Smooth muscle cell (in vitro differentiated cells): ENCODE measurements around the gene RRP1B. TPM values are rescaled to one million over a fixed set of nuclear protein-coding genes. Genes with fewer than 3 reads are reported as not detected.

Source experiments
- DNase-seq: peaks from one replicate; lab custom pipeline; 2025; ENCODE audit not compliant: unreplicated experiment; lab: John Stamatoyannopoulos, UW
- H2AFZ ChIP-seq: fragments of 200-600 bp; sonication (generic); 2 replicates; pipeline ENCODE4 v1.6.0; 2016; ENCODE audit warnings: antibody characterized with exemption, low read depth, mild to moderate bottlenecking
- H3F3A ChIP-seq: fragments of 200-600 bp; sonication (generic); 2 replicates; pipeline ENCODE4 v1.6.0; 2017; ENCODE audit warnings: antibody characterized with exemption, low read depth
- H3K27ac ChIP-seq: fragments of 200-600 bp; sonication (generic); 2 replicates; pipeline ENCODE4 v1.5.1; 2016; ENCODE audit warnings: low read depth, mild to moderate bottlenecking
- H3K27me3 ChIP-seq: fragments of 200-600 bp; sonication (generic); 2 replicates; pipeline ENCODE4 v1.6.1; 2016; ENCODE audit warnings: low read depth, mild to moderate bottlenecking
- H3K36me3 ChIP-seq: fragments of 200-600 bp; sonication (generic); 2 replicates; pipeline ENCODE4 v1.5.1; 2016; ENCODE audit warnings: low read depth
- H3K4me1 ChIP-seq: fragments of 200-600 bp; sonication (generic); 2 replicates; pipeline ENCODE4 v1.5.1; 2016; ENCODE audit warnings: low read depth
- H3K4me2 ChIP-seq: fragments of 200-600 bp; sonication (generic); 2 replicates; pipeline ENCODE4 v1.6.0; 2016; ENCODE audit warnings: mild to moderate bottlenecking
- H3K4me3 ChIP-seq: fragments of 200-600 bp; sonication (generic); 2 replicates; pipeline ENCODE4 v1.5.1; 2016; ENCODE audit warnings: mild to moderate bottlenecking
- H3K79me2 ChIP-seq: fragments of 200-600 bp; sonication (generic); 2 replicates; pipeline ENCODE4 v1.6.0; 2016; ENCODE audit warnings: low read depth, mild to moderate bottlenecking
- H3K9ac ChIP-seq: fragments of 200-600 bp; sonication (generic); 2 replicates; pipeline ENCODE4 v1.6.0; 2016; ENCODE audit warnings: low read depth
- H3K9me3 ChIP-seq: fragments of 200-600 bp; sonication (generic); replicated peaks from 2 replicates; pipeline ENCODE4 v1.5.1; 2016; ENCODE audit warnings: low read depth
- H4K20me1 ChIP-seq: fragments of 200-600 bp; sonication (generic); 2 replicates; pipeline ENCODE4 v1.6.0; 2016; ENCODE audit warnings: low read depth
- WGBS: methylation state at CpG from one replicate; pipeline ENCODE4 v1.1.7; 2016; ENCODE audit warnings: low lambda C conversion rate; 5-methylcytosine and 5-hydroxymethylcytosine counted together
- polyA plus RNA-seq: library from polyadenylated mRNA; unstranded; fragments of >200 nt; fragmentation: Nextera tagmentation; extraction: Ambion mirVana; gene quantifications from 2 replicates; pipeline ENCODE4 v1.2.1, GENCODE V29; 2016
- total RNA-seq: library from RNA; depleted of rRNA; stranded (reverse); fragments of >200 nt; gene quantifications from 2 replicates; pipeline ENCODE4 v1.2.3, GENCODE V29; 2014
- TF ChIP-seq, protein P1 (sequence below): fragments of 200-600 bp; sonication (generic); IDR thresholded peaks from 2 replicates; pipeline ENCODE4 v1.5.1; 2017; ENCODE audit warnings: borderline replicate concordance, mild to moderate bottlenecking, antibody characterized with exemption; ENCODE audit not compliant: insufficient read depth, poor library complexity, severe bottlenecking

Gene RRP1B
- total and polyA plus RNA-seq, 2 experiments from 2014 or later: 10.6 to 19.3 TPM

DNA sequence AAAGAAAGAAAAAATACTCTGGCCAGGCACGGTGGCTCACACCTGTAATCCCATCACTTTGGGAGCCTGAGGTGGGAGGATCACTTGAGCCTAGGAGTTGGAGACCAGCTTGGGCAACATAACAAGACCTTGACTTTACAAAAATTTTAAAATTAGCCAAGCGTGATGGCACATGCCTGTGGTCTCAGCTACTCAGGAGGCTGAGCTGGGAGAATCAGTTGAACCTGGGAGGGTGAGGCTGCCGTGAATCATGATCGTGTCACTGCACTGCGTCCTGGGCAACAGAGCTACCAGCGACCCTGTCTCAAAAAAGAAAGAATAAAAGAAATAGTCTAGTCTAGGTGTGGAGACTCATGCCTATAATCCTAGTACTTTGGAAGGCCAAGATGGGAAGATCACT is 22.3 kb downstream of the RRP1B start:
- H3K4me3 ChIP-seq: no peak overlapping the region
- WGBS: 89% methylated on average over 6 of the region's 6 CpGs
- H3K9ac ChIP-seq: no peak overlapping the region
- TF ChIP-seq, protein P1, sequence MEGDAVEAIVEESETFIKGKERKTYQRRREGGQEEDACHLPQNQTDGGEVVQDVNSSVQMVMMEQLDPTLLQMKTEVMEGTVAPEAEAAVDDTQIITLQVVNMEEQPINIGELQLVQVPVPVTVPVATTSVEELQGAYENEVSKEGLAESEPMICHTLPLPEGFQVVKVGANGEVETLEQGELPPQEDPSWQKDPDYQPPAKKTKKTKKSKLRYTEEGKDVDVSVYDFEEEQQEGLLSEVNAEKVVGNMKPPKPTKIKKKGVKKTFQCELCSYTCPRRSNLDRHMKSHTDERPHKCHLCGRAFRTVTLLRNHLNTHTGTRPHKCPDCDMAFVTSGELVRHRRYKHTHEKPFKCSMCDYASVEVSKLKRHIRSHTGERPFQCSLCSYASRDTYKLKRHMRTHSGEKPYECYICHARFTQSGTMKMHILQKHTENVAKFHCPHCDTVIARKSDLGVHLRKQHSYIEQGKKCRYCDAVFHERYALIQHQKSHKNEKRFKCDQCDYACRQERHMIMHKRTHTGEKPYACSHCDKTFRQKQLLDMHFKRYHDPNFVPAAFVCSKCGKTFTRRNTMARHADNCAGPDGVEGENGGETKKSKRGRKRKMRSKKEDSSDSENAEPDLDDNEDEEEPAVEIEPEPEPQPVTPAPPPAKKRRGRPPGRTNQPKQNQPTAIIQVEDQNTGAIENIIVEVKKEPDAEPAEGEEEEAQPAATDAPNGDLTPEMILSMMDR: no peak
- peaks cover 23% of the 10 kb centered on the region for H3K79me2 ChIP-seq
- H3K36me3 ChIP-seq: no peaks in the 10 kb centered on the region
- no peaks in the 10 kb centered on the region for H3F3A ChIP-seq
- no peaks in the 10 kb centered on the region for H3K4me1 ChIP-seq
- no peak overlapping the region for H2AFZ ChIP-seq
- H3K27me3 ChIP-seq: no peaks in the 10 kb centered on the region
- no peaks in the 10 kb centered on the region for H4K20me1 ChIP-seq
- DNase-seq: no peak
- no peak overlapping the region for H3K27ac ChIP-seq
- H3K4me2 ChIP-seq: no peak overlapping the region
- H3K9me3 ChIP-seq: no peaks in the 10 kb centered on the region

DNA sequence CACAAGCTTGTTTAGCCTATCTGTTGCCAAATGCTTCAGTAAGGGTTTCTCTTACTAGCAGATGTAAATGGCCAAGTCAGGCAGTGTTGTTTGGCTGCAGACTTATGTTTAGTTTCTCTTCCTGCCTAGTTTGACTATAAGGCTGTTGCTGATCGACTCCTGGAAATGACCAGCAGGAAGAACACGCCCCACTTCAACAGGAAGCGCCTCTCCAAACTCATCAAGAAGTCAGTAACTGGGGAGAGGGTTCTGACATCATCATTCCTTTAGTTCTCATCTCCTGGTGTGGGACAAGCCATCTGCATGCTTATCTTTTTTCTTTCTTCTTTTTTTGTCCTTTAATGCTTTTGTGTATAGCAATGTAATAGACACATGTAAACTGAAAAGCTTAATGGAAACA is 25.1 kb downstream of the RRP1B start:
- Histone ChIP-seq H2AFZ (no peak overlapping the region), H3K4me2 (no peak overlapping the region), H3K9ac (no peak overlapping the region), H3K9me3 (no peaks in the 10 kb centered on the region), H3K27me3 (no peaks in the 10 kb centered on the region), H4K20me1 (no peaks in the 10 kb centered on the region), H3F3A (no peaks in the 10 kb centered on the region), H3K4me3 (no peak overlapping the region), H3K36me3 (no peaks in the 10 kb centered on the region), H3K4me1 (no peaks in the 10 kb centered on the region), H3K79me2 (peaks cover 15% of the 10 kb centered on the region), H3K27ac (no peak overlapping the region)
- TF ChIP-seq, protein P1: no peak
- 100% methylated on average over 3 of the region's 3 CpGs for WGBS
- DNase-seq: no peak

DNA sequence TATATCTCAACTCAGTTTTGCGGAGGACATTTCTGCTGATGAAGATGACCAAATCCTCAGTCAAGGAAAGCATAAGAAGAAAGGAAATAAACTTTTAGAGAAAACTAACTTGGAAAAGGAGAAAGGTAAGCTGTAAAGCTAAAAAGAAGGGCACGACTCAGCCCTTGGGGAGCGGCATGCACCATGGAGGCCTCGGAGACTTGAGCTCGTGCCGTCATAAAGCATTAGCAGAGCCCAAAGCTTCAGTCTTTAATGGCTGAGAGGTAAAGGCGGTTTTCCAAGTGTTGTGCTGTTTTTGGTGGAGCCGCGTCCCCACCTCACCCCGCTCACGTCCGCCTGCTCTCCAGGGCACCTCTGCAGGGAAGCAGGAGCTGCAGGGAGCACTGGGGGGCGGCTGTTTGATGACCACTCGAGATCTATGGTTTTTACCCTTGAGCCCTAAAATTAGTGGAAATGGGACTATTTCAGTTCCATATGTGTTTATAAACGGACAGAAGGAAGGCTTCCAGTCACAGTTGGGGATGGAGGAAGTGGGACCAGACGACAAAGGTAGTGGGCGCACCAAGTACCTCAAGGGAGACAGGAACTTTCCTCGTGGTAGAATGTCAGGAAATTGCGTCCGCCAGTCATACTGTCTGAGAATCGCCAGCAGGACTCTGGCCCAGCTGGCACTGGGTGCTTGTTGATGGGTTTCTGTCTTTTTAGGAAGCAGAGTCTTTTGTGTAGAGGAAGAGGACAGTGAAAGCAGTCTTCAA is 27.6 kb downstream of the RRP1B start:
- H3K27me3 ChIP-seq: no peaks in the 10 kb centered on the region
- no peaks in the 10 kb centered on the region for H3K9me3 ChIP-seq
- H3K27ac ChIP-seq: no peak overlapping the region
- no peak overlapping the region for H3K9ac ChIP-seq
- TF ChIP-seq, protein P1: no peak
- DNase-seq: no peak
- H3K4me3 ChIP-seq: no peak overlapping the region
- no peaks in the 10 kb centered on the region for H4K20me1 ChIP-seq
- no peaks in the 10 kb centered on the region for H3K36me3 ChIP-seq
- no peak overlapping the region for H2AFZ ChIP-seq
- no peaks in the 10 kb centered on the region for H3K4me1 ChIP-seq
- H3F3A ChIP-seq: no peaks in the 10 kb centered on the region
- 97% methylated on average over 21 of the region's 21 CpGs for WGBS
- no peak overlapping the region for H3K4me2 ChIP-seq
- H3K79me2 ChIP-seq: no peaks in the 10 kb centered on the region
